ENCODE results near the gene XPO6. TPM values are rescaled to one million over a fixed set of nuclear protein-coding genes. Genes with fewer than 3 reads are reported as not detected.

XPO6 gene
- total RNA-seq, 1 donor from 2014 or later: 168 TPM

GRCh38 chr16:28219282-28219681 lies 7.5 kb upstream of the XPO6 start:
- no peak for DNase-seq (ENCODE audit: low read depth)
- TF ChIP-seq, protein P1, sequence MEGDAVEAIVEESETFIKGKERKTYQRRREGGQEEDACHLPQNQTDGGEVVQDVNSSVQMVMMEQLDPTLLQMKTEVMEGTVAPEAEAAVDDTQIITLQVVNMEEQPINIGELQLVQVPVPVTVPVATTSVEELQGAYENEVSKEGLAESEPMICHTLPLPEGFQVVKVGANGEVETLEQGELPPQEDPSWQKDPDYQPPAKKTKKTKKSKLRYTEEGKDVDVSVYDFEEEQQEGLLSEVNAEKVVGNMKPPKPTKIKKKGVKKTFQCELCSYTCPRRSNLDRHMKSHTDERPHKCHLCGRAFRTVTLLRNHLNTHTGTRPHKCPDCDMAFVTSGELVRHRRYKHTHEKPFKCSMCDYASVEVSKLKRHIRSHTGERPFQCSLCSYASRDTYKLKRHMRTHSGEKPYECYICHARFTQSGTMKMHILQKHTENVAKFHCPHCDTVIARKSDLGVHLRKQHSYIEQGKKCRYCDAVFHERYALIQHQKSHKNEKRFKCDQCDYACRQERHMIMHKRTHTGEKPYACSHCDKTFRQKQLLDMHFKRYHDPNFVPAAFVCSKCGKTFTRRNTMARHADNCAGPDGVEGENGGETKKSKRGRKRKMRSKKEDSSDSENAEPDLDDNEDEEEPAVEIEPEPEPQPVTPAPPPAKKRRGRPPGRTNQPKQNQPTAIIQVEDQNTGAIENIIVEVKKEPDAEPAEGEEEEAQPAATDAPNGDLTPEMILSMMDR (conservative IDR thresholded peaks at IDR 0.05; ENCODE audit: low read depth, low read length): no peak
- H3K4me3 ChIP-seq (ENCODE audit: low read depth, low read length): no peak overlapping the region

- no peak overlapping the region for H3K4me3 ChIP-seq (ENCODE audit: low read depth, low read length)
- TF ChIP-seq, protein P1 (conservative IDR thresholded peaks at IDR 0.05; ENCODE audit: low read depth, low read length): peak; percentile 70
- DNase-seq (ENCODE audit: low read depth): no peak
Measured at GRCh38 chr16:28218109-28218508, 6.3 kb upstream of the XPO6 start.

- no peak for DNase-seq (ENCODE audit: low read depth)
- H3K4me3 ChIP-seq (ENCODE audit: low read depth, low read length): no peak overlapping the region
- TF ChIP-seq, protein P1 (conservative IDR thresholded peaks at IDR 0.05; ENCODE audit: low read depth, low read length): no peak
Measured at GRCh38 chr16:28217326-28217725, 5.6 kb upstream of the XPO6 start.

- no peak for DNase-seq (ENCODE audit: low read depth)
- TF ChIP-seq, protein P1 (conservative IDR thresholded peaks at IDR 0.05; ENCODE audit: low read depth, low read length): no peak
- H3K4me3 ChIP-seq (ENCODE audit: low read depth, low read length): no peak overlapping the region
Measured at GRCh38 chr16:28213396-28213795, 1.6 kb upstream of the XPO6 start.

DNA sequence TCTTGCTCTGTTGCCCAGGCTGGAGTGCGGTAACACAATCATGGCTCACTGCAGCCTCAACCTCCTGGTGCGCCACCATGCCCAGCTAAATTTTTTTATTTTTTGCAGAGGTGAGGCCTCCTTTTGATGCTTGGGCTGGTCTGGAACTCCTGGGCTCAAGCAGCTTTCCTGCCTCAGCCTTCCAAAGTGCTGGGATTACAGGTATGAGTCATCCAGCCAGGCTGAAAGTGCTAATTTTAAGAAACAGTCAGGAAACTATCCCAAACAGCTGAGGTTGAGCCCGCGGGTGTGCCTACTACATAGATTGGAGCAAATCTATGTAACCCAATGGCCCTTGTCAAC lies 738 bp upstream of the XPO6 start:
- H3K4me3 ChIP-seq (ENCODE audit: low read depth, low read length): peak overlapping the region; percentile 82
- DNase-seq (ENCODE audit: low read depth): no peak
- TF ChIP-seq, protein P1 (conservative IDR thresholded peaks at IDR 0.05; ENCODE audit: low read depth, low read length): no peak

GRCh38 chr16:28210979-28211588 lies 681 bp downstream of the XPO6 start:
- no peak for DNase-seq (ENCODE audit: low read depth)
- H3K4me3 ChIP-seq (ENCODE audit: low read depth, low read length): peak overlapping the region; percentile 82
- TF ChIP-seq, protein P1 (conservative IDR thresholded peaks at IDR 0.05; ENCODE audit: low read depth, low read length): no peak

DNA sequence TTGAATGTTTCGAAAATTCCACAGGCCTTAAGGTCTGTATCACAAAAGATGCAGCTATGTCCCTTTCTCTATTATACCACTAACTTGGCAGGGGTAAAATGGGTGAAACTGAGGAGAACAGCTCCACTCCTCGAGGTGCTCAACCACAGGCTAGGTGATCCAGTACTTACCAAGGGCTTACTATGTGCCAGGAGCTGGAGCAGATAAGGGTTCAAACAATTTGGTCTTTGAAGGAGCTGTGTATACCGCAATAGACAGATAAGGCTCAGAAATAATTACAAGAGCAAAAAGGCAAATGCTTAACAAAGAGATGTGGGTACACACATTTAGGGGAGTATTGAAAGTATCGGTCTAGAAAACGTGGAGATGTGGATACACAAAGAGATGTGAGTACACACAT lies 1.5 kb downstream of the XPO6 start:
- peak overlapping the region; percentile 82 for H3K4me3 ChIP-seq (ENCODE audit: low read depth, low read length)
- DNase-seq (ENCODE audit: low read depth): no peak
- TF ChIP-seq, protein P1 (conservative IDR thresholded peaks at IDR 0.05; ENCODE audit: low read depth, low read length): no peak
